Sigmoid colon (tissue), 7 donors: ENCODE data around the gene NCKAP5. TPM values are rescaled to one million over a fixed set of nuclear protein-coding genes. Genes with fewer than 3 reads are reported as not detected.

Experiments
- DNase-seq: peaks from one replicate; pipeline ENCODE4 v3.0.0-alpha.2; 2019
- H3K27ac ChIP-seq, 4 donors: fragments of 200-600 bp; sonication (generic); one replicate each; pipeline ENCODE4 v1.5.1; 2016 to 2019; ENCODE audit warnings: mild to moderate bottlenecking in 1 of 4
- H3K27me3 ChIP-seq, 3 donors: fragments of 200-600 bp; sonication (generic); one replicate each; pipeline ENCODE4 v1.5.1; 2019; ENCODE audit warnings: mild to moderate bottlenecking in 1 of 3
- H3K36me3 ChIP-seq, 4 donors: fragments of 200-600 bp; sonication (generic); one replicate each; pipeline ENCODE4 v1.5.1; 2016 to 2019
- H3K4me1 ChIP-seq, 4 donors: fragments of 200-600 bp; sonication (generic); one replicate each; pipeline ENCODE4 v1.5.1; 2017 to 2019
- H3K4me3 ChIP-seq, 4 donors: fragments of 200-600 bp; sonication (generic); one replicate each; pipeline ENCODE4 v1.5.1; 2017 to 2019; ENCODE audit warnings: mild to moderate bottlenecking in 2 of 4, moderate library complexity in 1 of 4
- H3K9me3 ChIP-seq, 4 donors: fragments of 200-600 bp in 3 of 4; sonication (generic) in 3 of 4; one replicate each; pipeline versions ENCODE4 v1.5.1 to v1.6.1; 2013 to 2019
- CTCF ChIP-seq, 4 experiments: fragments of 450-650 bp in 3 of 4; fragments of 200-600 bp in 1 of 4; IDR thresholded peaks; one replicate each; pipeline ENCODE4 v1.5.1; 2016 to 2019; ENCODE audit warnings: antibody characterized with exemption in 4 of 4, mild to moderate bottlenecking in 3 of 4, moderate library complexity in 2 of 4
- EP300 ChIP-seq, 4 donors: sonication (generic); formaldehyde crosslinking; IDR thresholded peaks; one replicate each; pipeline ENCODE4 v1.6.1; 2017; ENCODE audit warnings: antibody characterized with exemption in 4 of 4
- POLR2A ChIP-seq, 2 donors: fragments of 450-650 bp; IDR thresholded peaks; one replicate each; pipeline ENCODE4 v1.6.1; 2016; ENCODE audit warnings: antibody characterized with exemption in 2 of 2, mild to moderate bottlenecking in 2 of 2, moderate library complexity in 2 of 2
- POLR2AphosphoS5 ChIP-seq, 4 donors: sonication (generic); formaldehyde crosslinking; IDR thresholded peaks; one replicate each; pipeline ENCODE4 v1.6.1; 2017; ENCODE audit warnings: antibody characterized with exemption in 4 of 4
- WGBS, 2 donors: extraction: QIAGEN DNeasy Blood & Tissue Kit; methylation state at CpG; one replicate each; pipeline ENCODE4 v1.1.7; 2013; 5-methylcytosine and 5-hydroxymethylcytosine counted together
- intact Hi-C: fragments of 100-400 bp; cut with DNase I; formaldehyde crosslinking; loops from one replicate; pipeline ENCODE4 v1.15.1; 2023
- polyA plus RNA-seq, 3 donors: library from polyadenylated mRNA; stranded (reverse); fragments of 200-250 nt; gene quantifications; one replicate each; pipeline ENCODE4 v1.2.3, GENCODE V29; 2013
- total RNA-seq, 4 donors: library from RNA; depleted of rRNA; stranded (reverse); fragments of >200 nt; gene quantifications; one replicate each; pipeline ENCODE4 v1.1.0, GENCODE V29; 2016
- donor health status: healthy with polysubstance abuse.
- donor health status: Bipolar disorder and iron deficiency.
- donor health status: healthy.

NCKAP5 gene
- total and polyA plus RNA-seq, 7 donors, result under 0.01 to 3.7 (median 0.60) TPM

- no peaks in the 10 kb centered on the region for H3K4me1 ChIP-seq
- H3K36me3 ChIP-seq, result no peaks in the 10 kb centered on the region
- WGBS, 2 donors, result 95 to 96% methylated on average over 2 of the region's 2 CpGs
- no peak overlapping the region for H3K27ac ChIP-seq
- TF ChIP-seq EP300 (IDR thresholded peaks at IDR 0.05), result no peak
- TF ChIP-seq CTCF (IDR thresholded peaks at IDR 0.05), result no peak
- TF ChIP-seq POLR2AphosphoS5 (IDR thresholded peaks at IDR 0.05), result no peak
- no peak for TF ChIP-seq POLR2A (IDR thresholded peaks at IDR 0.05)
- no peaks in the 10 kb centered on the region for H3K9me3 ChIP-seq
- intact Hi-C loops, result no loop called here
- no peaks in the 10 kb centered on the region for H3K27me3 ChIP-seq
- no peak for DNase-seq
- no peak overlapping the region for H3K4me3 ChIP-seq
These were observed 314.5 kb downstream of the NCKAP5 start for GRCh38 chr2:133253793-133254192.

- TF ChIP-seq POLR2AphosphoS5 (IDR thresholded peaks at IDR 0.05) (no peak), POLR2A (IDR thresholded peaks at IDR 0.05) (no peak), CTCF (IDR thresholded peaks at IDR 0.05) (no peak), EP300 (IDR thresholded peaks at IDR 0.05) (no peak)
- Histone ChIP-seq H3K4me1 (no peaks in the 10 kb centered on the region), H3K36me3 (no peaks in the 10 kb centered on the region), H3K4me3 (no peak overlapping the region), H3K9me3 (no peaks in the 10 kb centered on the region), H3K27me3 (no peaks in the 10 kb centered on the region), H3K27ac (no peak overlapping the region)
- no peak for DNase-seq
- 89 to 90% methylated on average over 5 of the region's 5 CpGs for WGBS, 2 donors
- intact Hi-C loops, result no loop called here
These were observed 315.4 kb downstream of the NCKAP5 start for GRCh38 chr2:133252780-133253355.

- no peaks in the 10 kb centered on the region for H3K36me3 ChIP-seq
- H3K9me3 ChIP-seq, result no peaks in the 10 kb centered on the region
- H3K4me3 ChIP-seq, result no peak overlapping the region
- H3K27me3 ChIP-seq, result no peaks in the 10 kb centered on the region
- DNase-seq, result no peak
- intact Hi-C loops, result no loop called here
- H3K4me1 ChIP-seq, result no peaks in the 10 kb centered on the region
- no peak overlapping the region for H3K27ac ChIP-seq
- no peak for TF ChIP-seq EP300 (IDR thresholded peaks at IDR 0.05)
- TF ChIP-seq CTCF (IDR thresholded peaks at IDR 0.05), result no peak
- no peak for TF ChIP-seq POLR2A (IDR thresholded peaks at IDR 0.05)
- TF ChIP-seq POLR2AphosphoS5 (IDR thresholded peaks at IDR 0.05), result no peak
- 84 to 93% methylated on average over 2 of the region's 2 CpGs for WGBS, 2 donors
These were observed 318.9 kb downstream of the NCKAP5 start for GRCh38 chr2:133249362-133249761.

DNA sequence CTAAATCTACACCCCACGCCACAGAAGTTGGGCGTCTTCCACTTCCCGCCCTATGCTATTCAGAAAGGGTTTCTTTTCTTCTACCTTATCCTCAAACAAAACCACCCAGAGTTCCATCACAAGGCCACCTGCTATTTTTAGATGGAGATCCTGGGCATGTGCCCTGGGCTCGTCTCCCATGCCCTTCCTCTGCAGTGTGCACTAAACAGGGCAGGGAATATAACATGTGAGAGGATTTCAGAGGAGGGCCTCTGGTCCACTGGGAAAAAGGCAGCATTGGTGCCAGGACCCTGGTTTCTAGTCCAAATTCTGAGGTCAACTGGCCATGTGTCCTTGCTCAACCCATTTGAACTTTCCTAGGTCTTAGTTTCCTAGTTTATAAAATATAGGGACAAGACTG lies 320.0 kb downstream of the NCKAP5 start:
- H3K27me3 ChIP-seq, result no peaks in the 10 kb centered on the region
- WGBS, 2 donors, result 88 to 95% methylated on average over 4 of the region's 4 CpGs
- no peak overlapping the region for H3K4me3 ChIP-seq
- TF ChIP-seq POLR2A (IDR thresholded peaks at IDR 0.05), result no peak
- TF ChIP-seq EP300 (IDR thresholded peaks at IDR 0.05), result no peak
- no peak for TF ChIP-seq POLR2AphosphoS5 (IDR thresholded peaks at IDR 0.05)
- TF ChIP-seq CTCF (IDR thresholded peaks at IDR 0.05), result no peak
- no peaks in the 10 kb centered on the region for H3K4me1 ChIP-seq
- H3K27ac ChIP-seq, result no peak overlapping the region
- H3K36me3 ChIP-seq, result no peaks in the 10 kb centered on the region
- DNase-seq, result no peak
- intact Hi-C loops, result no loop called here
- H3K9me3 ChIP-seq, result no peaks in the 10 kb centered on the region

DNA sequence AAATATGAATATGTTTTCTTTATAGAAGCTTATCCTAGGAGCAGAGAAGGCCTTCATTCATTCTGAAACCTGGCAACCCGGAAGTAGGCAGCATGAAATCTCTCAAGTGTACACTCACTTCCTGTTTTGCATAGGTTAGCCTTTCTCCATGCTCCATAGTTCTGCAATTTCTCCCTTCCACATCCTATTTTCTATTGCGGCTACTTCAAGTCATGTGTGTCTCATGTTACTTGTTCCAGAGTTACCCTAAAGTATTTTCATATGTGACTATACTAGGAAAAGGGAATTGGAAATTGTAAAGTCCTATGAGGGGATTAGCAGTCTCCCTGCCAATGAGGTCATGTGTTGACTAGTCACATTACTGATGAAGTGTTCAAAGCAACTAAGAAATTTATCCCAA lies 320.6 kb downstream of the NCKAP5 start:
- H3K4me3 ChIP-seq, result no peak overlapping the region
- no peaks in the 10 kb centered on the region for H3K36me3 ChIP-seq
- H3K27me3 ChIP-seq, result no peaks in the 10 kb centered on the region
- no peaks in the 10 kb centered on the region for H3K9me3 ChIP-seq
- no peak overlapping the region for H3K27ac ChIP-seq
- TF ChIP-seq CTCF (IDR thresholded peaks at IDR 0.05), result no peak
- intact Hi-C loops, result no loop called here
- H3K4me1 ChIP-seq, result no peaks in the 10 kb centered on the region
- DNase-seq, result no peak
- WGBS, 2 donors, result 43 to 68% methylated on average over 2 of the region's 2 CpGs
